Breast epithelium (tissue), 3 donors: ENCODE measurements around the gene KCNK7.

Source experiments
- POLR2AphosphoS5 ChIP-seq, 3 donors: sonication (generic); formaldehyde crosslinking; IDR thresholded peaks; one replicate each; pipeline ENCODE4 v1.6.1; 2017; ENCODE audit warnings: antibody characterized with exemption in 3 of 3
- TF ChIP-seq, protein P1 (sequence below), 3 donors: fragments of 450-650 bp; IDR thresholded peaks; one replicate each; pipeline ENCODE4 v1.5.1; 2016 to 2017; ENCODE audit warnings: antibody characterized with exemption in 3 of 3, mild to moderate bottlenecking in 3 of 3, moderate library complexity in 3 of 3

GRCh38 chr11:65548395-65548794 is 47.2 kb downstream of the KCNK7 start:
- TF ChIP-seq, protein P1, sequence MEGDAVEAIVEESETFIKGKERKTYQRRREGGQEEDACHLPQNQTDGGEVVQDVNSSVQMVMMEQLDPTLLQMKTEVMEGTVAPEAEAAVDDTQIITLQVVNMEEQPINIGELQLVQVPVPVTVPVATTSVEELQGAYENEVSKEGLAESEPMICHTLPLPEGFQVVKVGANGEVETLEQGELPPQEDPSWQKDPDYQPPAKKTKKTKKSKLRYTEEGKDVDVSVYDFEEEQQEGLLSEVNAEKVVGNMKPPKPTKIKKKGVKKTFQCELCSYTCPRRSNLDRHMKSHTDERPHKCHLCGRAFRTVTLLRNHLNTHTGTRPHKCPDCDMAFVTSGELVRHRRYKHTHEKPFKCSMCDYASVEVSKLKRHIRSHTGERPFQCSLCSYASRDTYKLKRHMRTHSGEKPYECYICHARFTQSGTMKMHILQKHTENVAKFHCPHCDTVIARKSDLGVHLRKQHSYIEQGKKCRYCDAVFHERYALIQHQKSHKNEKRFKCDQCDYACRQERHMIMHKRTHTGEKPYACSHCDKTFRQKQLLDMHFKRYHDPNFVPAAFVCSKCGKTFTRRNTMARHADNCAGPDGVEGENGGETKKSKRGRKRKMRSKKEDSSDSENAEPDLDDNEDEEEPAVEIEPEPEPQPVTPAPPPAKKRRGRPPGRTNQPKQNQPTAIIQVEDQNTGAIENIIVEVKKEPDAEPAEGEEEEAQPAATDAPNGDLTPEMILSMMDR (IDR thresholded peaks at IDR 0.05), result no peak
- TF ChIP-seq POLR2AphosphoS5 (IDR thresholded peaks at IDR 0.05), result no peak
